Measurements from ENCODE around the gene CA10.

- no peak for TF ChIP-seq CTCF (IDR thresholded peaks at IDR 0.05)
- no peak for TF ChIP-seq POLR2A (IDR thresholded peaks at IDR 0.05)
Observed at GRCh38 chr17:52202520-52203080, 44.1 kb upstream of the CA10 start.
